Panc1 (cell line): ENCODE results near the gene ADAMTS2. TPM values are rescaled to one million over a fixed set of nuclear protein-coding genes. Genes with fewer than 3 reads are reported as not detected.

Source experiments
- ATAC-seq: fragments of 200-7000 bp; cut with Tn5 transposase; 2 replicates; pipeline ENCODE4 v1.9.1; 2020; ENCODE audit warnings: mild to moderate bottlenecking, moderate library complexity
- BruUV-seq: library from RNA; stranded (reverse); fragments of 400-500 nt; replicated peaks from 2 replicates; lab custom pipeline; 2021; lab: Mats Ljungman, UMichigan
- CTCF ChIA-PET: fragments of 300-600 bp; sonication (Branson Sonifier 250); formaldehyde crosslinking; loops from one replicate; lab custom pipeline; 2022; ENCODE audit warnings: antibody characterized with exemption; lab: Charles Lee
- POLR2A ChIA-PET: fragments of 300-600 bp; sonication (Branson Sonifier 250); formaldehyde crosslinking; loops from one replicate; lab custom pipeline; 2022; ENCODE audit warnings: antibody characterized with exemption; lab: Charles Lee
- DNase-seq: peaks from one replicate; pipeline ENCODE4 v3.0.0-alpha.2; 2010; ENCODE audit warnings: low read depth, low spot score
- H3K27ac ChIP-seq: 2 replicates; pipeline ENCODE4 v1.5.1; 2011; ENCODE audit warnings: mild to moderate bottlenecking, low read length, inconsistent platforms
- H3K27me3 ChIP-seq: fragments of 200-500 bp; sonication (Bioruptor generic); 2 replicates; pipeline ENCODE4 v1.6.0; 2014; ENCODE audit warnings: low read length, inconsistent platforms; ENCODE audit not compliant: control insufficient read depth, insufficient read depth
- H3K36me3 ChIP-seq: fragments of 200-500 bp; sonication (Bioruptor generic); 2 replicates; pipeline ENCODE4 v1.5.1; 2014; ENCODE audit warnings: inconsistent platforms, mild to moderate bottlenecking, low read length, moderate library complexity; ENCODE audit not compliant: control insufficient read depth, insufficient read depth
- H3K4me1 ChIP-seq: 2 replicates; pipeline ENCODE4 v1.5.1; 2011; ENCODE audit warnings: inconsistent platforms, mild to moderate bottlenecking, low read length, moderate library complexity; ENCODE audit not compliant: control insufficient read depth, insufficient read depth
- H3K4me3 ChIP-seq, 2 experiments: 2 replicates each; pipeline ENCODE4 v1.5.1; 2011 to 2012; ENCODE audit warnings: low read depth in 2 of 2, low read length in 2 of 2, mild to moderate bottlenecking in 2 of 2, inconsistent platforms in 1 of 2, moderate library complexity in 1 of 2
- H3K9me3 ChIP-seq: fragments of 200-500 bp; sonication (Bioruptor generic); 2 replicates; pipeline ENCODE4 v1.5.1; 2014; ENCODE audit warnings: low read depth, mild to moderate bottlenecking, inconsistent platforms, low read length, moderate library complexity; ENCODE audit not compliant: control insufficient read depth, insufficient read depth
- POLR2AphosphoS5 ChIP-seq: IDR thresholded peaks from 2 replicates; pipeline ENCODE4 v1.6.1; 2012; ENCODE audit warnings: mild to moderate bottlenecking, low read depth, low read length, moderate library complexity
- SIN3A ChIP-seq: IDR thresholded peaks from 2 replicates; pipeline ENCODE4 v1.6.1; 2012; ENCODE audit warnings: low read depth, mild to moderate bottlenecking, low read length, moderate library complexity, borderline replicate concordance; ENCODE audit not compliant: insufficient read depth
- TCF7L2 ChIP-seq: IDR thresholded peaks from 2 replicates; pipeline ENCODE4 v1.6.1; 2011; ENCODE audit warnings: mild to moderate bottlenecking, low read depth, low read length, inconsistent platforms
- in situ Hi-C: cut with HindIII; loops from 2 replicates; pipeline ENCODE4 v1.10.0; 2016; ENCODE audit warnings: low sequenced_read_pairs, low pct_unique_long_range_greater_than_20kb
- intact Hi-C: fragments of 100-400 bp; cut with micrococcal nuclease; formaldehyde crosslinking; loops from one replicate; pipeline ENCODE4 v1.10.0; 2022; ENCODE audit not compliant: unreplicated experiment
- total RNA-seq: library from RNA; stranded (reverse); gene quantifications from one replicate; pipeline ENCODE4 v1.2.1, GENCODE V29; 2021; ENCODE audit not compliant: unreplicated experiment
- TF ChIP-seq, protein P1 (sequence below): fragments of 450-650 bp; IDR thresholded peaks from 2 replicates; pipeline ENCODE4 v1.5.1; 2017; ENCODE audit warnings: mild to moderate bottlenecking
- TF ChIP-seq, protein P2 (sequence below), 2 experiments: IDR thresholded peaks; 2 replicates each; pipeline ENCODE4 v1.6.1; 2011 to 2012; ENCODE audit warnings: low read depth in 2 of 2, control low read depth in 1 of 2, low read length in 1 of 2, mild to moderate bottlenecking in 1 of 2, moderate library complexity in 1 of 2; ENCODE audit not compliant: insufficient read depth in 1 of 2

ADAMTS2 gene
- total RNA-seq, 1 experiment from 2014 or later: 0.13 TPM

DNA sequence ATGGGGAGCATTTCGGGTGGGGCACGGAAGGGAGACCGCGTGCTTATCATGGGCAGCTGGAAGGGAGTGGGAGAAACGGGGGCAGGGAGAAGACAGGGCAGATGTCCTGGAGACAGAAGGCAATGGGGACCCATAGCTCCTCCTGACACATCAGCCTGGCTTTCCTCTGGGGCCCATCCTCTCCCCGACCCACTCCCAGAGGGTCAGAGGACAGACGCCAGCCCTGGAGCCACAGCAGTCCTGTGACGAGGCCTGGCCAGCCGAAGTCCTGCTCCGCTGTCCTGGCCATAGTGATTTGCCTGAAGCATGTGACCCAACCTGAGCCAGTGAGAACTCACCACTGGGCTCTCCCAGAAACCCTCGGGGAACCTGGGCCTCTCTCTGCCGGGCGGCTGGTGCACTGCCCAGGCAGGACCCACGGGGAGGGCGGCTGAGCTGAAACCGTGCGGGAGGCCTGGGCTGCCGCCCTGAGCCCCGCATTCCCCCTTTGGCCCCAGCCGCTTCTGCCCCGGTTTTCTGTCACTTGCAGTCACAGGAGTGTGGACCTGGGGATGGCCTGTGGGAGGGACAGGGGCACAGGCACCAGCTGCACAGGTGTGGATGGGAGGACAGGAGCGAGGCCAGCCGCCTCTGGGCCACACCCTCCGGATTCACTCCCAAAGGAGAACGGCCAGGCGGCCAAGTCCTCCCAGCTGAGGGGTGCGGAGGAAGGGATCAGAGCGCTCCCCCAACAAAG lies 19.8 kb downstream of the ADAMTS2 start:
- Histone ChIP-seq H3K36me3 (no peaks in the 10 kb centered on the region), H3K27ac (no peak overlapping the region), H3K9me3 (no peaks in the 10 kb centered on the region), H3K4me3 (no peak overlapping the region), H3K4me1 (no peaks in the 10 kb centered on the region), H3K27me3 (peaks cover 3% of the 10 kb centered on the region; the same call in 1 of the 2 replicates)
- DNase-seq: no peak
- ChIA-PET POLR2A (no interaction called here), CTCF (no interaction called here)
- no peak for ATAC-seq
- in situ Hi-C loops (no loop called here), intact Hi-C loops (no loop called here)
- TF ChIP-seq, protein P1, sequence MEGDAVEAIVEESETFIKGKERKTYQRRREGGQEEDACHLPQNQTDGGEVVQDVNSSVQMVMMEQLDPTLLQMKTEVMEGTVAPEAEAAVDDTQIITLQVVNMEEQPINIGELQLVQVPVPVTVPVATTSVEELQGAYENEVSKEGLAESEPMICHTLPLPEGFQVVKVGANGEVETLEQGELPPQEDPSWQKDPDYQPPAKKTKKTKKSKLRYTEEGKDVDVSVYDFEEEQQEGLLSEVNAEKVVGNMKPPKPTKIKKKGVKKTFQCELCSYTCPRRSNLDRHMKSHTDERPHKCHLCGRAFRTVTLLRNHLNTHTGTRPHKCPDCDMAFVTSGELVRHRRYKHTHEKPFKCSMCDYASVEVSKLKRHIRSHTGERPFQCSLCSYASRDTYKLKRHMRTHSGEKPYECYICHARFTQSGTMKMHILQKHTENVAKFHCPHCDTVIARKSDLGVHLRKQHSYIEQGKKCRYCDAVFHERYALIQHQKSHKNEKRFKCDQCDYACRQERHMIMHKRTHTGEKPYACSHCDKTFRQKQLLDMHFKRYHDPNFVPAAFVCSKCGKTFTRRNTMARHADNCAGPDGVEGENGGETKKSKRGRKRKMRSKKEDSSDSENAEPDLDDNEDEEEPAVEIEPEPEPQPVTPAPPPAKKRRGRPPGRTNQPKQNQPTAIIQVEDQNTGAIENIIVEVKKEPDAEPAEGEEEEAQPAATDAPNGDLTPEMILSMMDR: no peak
- TF ChIP-seq, protein P2, sequence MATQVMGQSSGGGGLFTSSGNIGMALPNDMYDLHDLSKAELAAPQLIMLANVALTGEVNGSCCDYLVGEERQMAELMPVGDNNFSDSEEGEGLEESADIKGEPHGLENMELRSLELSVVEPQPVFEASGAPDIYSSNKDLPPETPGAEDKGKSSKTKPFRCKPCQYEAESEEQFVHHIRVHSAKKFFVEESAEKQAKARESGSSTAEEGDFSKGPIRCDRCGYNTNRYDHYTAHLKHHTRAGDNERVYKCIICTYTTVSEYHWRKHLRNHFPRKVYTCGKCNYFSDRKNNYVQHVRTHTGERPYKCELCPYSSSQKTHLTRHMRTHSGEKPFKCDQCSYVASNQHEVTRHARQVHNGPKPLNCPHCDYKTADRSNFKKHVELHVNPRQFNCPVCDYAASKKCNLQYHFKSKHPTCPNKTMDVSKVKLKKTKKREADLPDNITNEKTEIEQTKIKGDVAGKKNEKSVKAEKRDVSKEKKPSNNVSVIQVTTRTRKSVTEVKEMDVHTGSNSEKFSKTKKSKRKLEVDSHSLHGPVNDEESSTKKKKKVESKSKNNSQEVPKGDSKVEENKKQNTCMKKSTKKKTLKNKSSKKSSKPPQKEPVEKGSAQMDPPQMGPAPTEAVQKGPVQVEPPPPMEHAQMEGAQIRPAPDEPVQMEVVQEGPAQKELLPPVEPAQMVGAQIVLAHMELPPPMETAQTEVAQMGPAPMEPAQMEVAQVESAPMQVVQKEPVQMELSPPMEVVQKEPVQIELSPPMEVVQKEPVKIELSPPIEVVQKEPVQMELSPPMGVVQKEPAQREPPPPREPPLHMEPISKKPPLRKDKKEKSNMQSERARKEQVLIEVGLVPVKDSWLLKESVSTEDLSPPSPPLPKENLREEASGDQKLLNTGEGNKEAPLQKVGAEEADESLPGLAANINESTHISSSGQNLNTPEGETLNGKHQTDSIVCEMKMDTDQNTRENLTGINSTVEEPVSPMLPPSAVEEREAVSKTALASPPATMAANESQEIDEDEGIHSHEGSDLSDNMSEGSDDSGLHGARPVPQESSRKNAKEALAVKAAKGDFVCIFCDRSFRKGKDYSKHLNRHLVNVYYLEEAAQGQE (IDR thresholded peaks at IDR 0.05; ENCODE audit: insufficient read depth in 1 of 2, low read depth in 2 of 2, low read length in 1 of 2): no peak
- TF ChIP-seq POLR2AphosphoS5 (no peak), SIN3A (no peak), TCF7L2 (no peak)
- BruUV-seq: no TSS peak

DNA sequence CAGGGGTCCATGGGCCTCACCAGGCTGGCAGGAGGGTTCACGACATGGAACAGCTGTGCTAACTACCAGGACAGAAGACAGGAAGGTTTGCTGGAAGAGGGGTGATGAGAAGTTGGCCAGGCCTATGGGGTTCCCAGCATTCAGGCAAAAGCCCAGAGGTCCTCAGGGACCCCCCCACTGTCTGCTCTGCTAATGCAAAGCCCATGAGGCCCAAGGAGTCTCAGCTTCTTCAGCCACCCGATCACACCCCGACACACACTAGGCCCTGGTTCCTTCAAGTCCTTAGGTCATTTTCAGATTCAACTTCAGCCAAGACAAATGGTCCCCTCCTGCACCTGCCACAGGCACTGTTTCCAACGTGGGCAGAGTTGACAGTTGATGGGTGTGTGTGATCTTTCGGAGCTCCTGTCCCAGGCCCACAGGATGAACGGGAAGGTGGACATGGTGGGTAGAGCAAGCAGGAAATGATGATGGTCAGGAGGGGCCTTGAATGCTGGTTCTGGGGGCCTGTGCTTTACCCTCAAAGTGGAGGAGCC lies 20.4 kb downstream of the ADAMTS2 start:
- in situ Hi-C loops: no loop called here
- POLR2A ChIA-PET: no interaction called here
- BruUV-seq: no TSS peak

More for the DNA sequence above, 20.4 kb downstream of the ADAMTS2 start:
- TF ChIP-seq, protein P1: no peak
- no peak for TF ChIP-seq SIN3A
- no peak for TF ChIP-seq TCF7L2
- TF ChIP-seq POLR2AphosphoS5: no peak
- TF ChIP-seq, protein P2 (IDR thresholded peaks at IDR 0.05; ENCODE audit: insufficient read depth in 1 of 2, low read depth in 2 of 2, low read length in 1 of 2): no peak
- Histone ChIP-seq H3K4me3 (no peak overlapping the region), H3K27ac (no peak overlapping the region), H3K4me1 (no peaks in the 10 kb centered on the region), H3K36me3 (no peaks in the 10 kb centered on the region), H3K9me3 (no peaks in the 10 kb centered on the region), H3K27me3 (peaks cover 3% of the 10 kb centered on the region; the same call in 1 of the 2 replicates)
- DNase-seq (no peak), ATAC-seq (no peak)
- CTCF ChIA-PET: no interaction called here
- intact Hi-C loops: no loop called here
